ENCODE data around the gene PAK4.

The PAK4 gene

DNA sequence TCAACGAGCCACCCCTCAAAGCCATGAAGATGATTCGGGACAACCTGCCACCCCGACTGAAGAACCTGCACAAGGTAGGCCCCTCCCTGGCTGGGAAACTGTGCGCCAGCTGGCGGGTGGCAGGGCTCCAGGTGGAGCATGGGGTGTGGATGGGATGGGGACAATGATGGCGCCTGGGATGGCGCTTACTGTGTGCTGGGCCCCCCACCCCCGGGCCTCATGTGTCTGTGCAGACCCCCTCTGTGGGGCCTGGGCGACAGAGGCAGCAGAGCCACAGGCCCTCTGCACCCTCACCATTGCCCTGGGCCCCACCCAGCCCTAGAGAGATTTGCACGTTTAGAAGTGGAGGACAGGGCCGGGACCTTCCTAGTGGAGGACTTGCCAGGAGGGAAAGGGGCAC lies 52.1 kb downstream of the PAK4 start:
- DNase-seq (ENCODE audit: low read depth in 2 of 3, low spot score in 2 of 3), result no peak

GRCh38 chr19:39178296-39179006 lies 52.9 kb downstream of the PAK4 start:
- DNase-seq (ENCODE audit: low read depth in 2 of 3, low spot score in 2 of 3), result no peak

GRCh38 chr19:39179754-39180153 lies 54.2 kb downstream of the PAK4 start:
- no peak for DNase-seq (ENCODE audit: low read depth in 2 of 3, low spot score in 2 of 3)

DNA sequence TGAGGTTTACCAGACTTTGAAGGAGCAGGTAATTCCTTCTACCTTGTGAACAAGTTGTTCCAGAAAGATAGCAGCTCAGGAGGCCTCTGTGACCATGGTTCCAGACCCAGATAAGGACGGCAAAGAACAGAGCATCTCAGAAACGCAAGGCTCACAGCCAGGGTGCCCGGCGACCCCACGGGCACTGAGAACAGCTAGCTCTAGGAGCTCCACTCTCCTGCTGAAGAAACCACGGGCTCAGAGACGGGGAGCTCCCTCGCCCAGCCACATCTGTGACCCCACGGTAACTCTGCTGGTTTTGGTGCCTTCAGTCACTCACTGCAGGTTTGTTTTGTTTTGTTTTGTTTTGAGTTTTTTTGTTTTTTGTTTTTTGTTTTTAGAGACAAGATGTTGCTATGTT lies 55.2 kb downstream of the PAK4 start:
- DNase-seq (ENCODE audit: low read depth in 2 of 3, low spot score in 2 of 3), result no peak

GRCh38 chr19:39181500-39182173 lies 56.1 kb downstream of the PAK4 start:
- DNase-seq (ENCODE audit: low read depth in 2 of 3, low spot score in 2 of 3), result no peak

DNA sequence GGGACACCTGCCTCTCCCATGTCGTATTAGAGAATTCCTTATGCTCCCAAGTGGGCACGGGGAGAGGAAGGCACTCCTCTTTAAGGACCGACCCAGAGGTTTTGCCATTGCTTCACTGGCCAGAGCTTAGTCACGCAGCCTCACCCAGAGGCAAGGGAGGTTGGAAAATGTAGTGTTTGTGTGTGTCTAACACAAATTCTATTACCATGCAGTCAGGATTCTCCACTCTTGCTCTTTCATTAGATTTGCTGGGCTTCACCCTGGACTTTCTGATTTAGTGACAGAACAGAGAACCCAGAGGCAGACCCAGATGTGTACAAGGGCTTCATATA lies 56.6 kb downstream of the PAK4 start:
- no peak for DNase-seq (ENCODE audit: low read depth in 2 of 3, low spot score in 2 of 3)

GRCh38 chr19:39183104-39183503 lies 57.5 kb downstream of the PAK4 start:
- DNase-seq (ENCODE audit: low read depth in 2 of 3, low spot score in 2 of 3), result no peak

- no peak for DNase-seq (ENCODE audit: low read depth in 2 of 3, low spot score in 2 of 3)
Observed at GRCh38 chr19:39186391-39186790, 60.8 kb downstream of the PAK4 start.

DNA sequence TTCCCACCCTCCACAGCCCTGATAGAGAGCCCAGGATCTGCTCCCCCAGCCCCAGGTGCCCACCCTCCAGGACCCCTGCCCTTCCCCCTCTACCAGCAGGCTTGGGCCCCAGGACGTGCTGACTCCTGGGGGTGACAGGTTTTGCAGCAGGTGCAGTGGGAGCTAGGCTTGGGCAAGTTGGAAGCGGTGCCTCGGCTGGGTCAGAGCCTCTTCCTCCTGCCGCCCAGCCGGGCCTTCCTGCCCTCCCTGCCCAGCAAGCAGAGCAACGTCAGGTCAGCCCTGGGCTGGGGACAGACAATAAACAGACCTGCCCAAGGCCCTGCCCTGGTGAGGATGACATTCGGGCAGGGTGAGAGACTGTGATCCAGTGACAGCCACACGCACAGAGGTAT lies 62.0 kb downstream of the PAK4 start:
- DNase-seq (ENCODE audit: low read depth in 2 of 3, low spot score in 2 of 3), result no peak

GRCh38 chr19:39188960-39189359 lies 63.4 kb downstream of the PAK4 start:
- no peak for DNase-seq (ENCODE audit: low read depth in 2 of 3, low spot score in 2 of 3)

DNA sequence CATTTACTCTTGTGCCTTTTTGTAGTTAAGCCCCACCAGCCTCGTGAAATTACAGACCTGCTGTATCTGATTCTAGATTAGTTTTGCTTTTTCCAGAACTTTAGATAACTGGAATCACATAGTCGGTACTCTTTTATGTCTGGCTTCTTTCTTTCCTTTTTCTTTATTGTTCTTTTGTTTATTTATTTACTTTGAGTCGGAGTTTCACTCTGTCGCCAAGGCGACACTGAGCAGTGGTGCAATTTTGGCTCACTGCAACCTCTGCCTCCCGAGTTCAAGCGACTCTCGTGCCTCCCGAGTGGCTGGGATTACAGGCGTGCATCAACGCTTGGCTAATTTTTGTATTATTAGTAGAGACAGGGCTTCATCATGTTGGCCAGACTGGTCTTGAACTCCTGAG lies 65.2 kb downstream of the PAK4 start:
- no peak for DNase-seq (ENCODE audit: low read depth in 2 of 3, low spot score in 2 of 3)

GRCh38 chr19:39192846-39193245 lies 67.3 kb downstream of the PAK4 start:
- DNase-seq (ENCODE audit: low read depth in 2 of 3, low spot score in 2 of 3), result no peak

DNA sequence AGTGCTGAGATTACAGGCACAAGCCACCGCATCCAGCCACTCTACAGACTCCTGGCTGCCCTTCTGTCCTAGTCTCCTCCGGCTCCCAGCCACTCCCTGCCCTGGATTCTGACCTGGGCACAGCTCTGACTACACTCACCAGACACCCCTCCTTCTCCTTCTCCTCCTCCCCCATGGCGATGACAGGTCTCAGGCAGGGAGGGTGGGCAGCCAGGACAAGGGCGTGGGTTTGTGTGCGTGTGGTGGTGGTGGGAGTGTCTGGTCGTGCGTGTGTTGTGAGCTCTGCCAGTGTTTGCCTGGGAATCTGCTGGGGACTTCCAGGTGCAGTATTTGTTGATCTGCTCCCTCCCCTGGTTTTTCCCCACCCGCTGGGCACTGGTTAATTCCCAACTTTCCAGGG lies 68.2 kb downstream of the PAK4 start:
- no peak for DNase-seq (ENCODE audit: low read depth in 2 of 3, low spot score in 2 of 3)

DNA sequence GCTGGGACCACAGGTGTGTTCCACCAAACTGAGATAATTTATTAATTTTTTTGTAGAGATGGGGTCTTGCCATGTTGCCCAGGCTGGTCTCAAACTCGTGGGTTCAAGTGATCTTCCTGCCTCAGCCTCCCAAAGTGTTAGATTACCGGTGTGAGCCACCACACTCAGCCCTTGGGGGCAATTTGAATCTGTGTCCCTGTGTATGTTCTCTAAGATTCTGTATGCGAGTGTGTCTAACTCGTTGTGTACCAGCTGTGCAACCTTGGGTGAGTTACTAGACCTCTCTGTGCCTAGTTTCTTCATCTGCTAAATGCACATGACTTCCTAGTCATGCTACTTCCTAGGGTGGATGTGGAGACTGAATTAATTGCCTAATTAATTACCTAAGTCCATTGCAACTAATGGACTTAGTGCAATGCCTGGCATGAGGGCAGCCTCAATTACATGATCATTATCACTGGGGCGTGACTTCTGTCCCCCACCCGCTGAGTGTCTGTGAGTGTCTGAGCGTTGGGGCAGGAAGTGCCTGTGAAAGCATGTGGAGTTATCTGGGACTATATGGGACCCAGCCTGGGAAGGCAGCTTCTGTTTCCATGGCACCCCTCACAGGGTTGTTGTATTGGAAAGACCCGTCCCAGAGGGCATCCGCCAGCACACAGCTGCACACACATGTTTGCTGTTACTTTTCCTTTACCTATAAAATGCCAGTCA lies 69.4 kb downstream of the PAK4 start:
- no peak for DNase-seq (ENCODE audit: low read depth in 2 of 3, low spot score in 2 of 3)

GRCh38 chr19:39195755-39196154 lies 70.2 kb downstream of the PAK4 start:
- no peak for DNase-seq (ENCODE audit: low read depth in 2 of 3, low spot score in 2 of 3)

DNA sequence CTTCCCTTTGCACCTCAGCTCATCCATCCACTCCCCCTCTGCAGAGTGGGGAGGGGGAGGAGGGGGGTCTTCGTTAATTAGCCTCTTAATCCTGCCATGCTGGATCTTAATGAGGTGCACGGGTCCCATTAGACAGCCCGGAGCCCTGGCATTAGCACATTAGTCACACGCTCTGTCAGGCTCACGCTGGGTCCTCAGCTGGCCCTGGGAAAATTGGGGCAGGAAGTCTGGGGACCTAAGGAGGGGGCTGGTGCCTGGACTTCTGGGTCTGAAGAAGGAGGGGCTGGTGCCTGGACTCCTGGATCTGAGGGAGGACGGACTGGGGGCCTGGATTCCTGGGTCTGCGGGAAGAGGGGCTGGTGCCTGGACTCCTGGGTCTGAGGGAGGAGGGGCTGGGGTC lies 70.7 kb downstream of the PAK4 start:
- no peak for DNase-seq (ENCODE audit: low read depth in 2 of 3, low spot score in 2 of 3)

GRCh38 chr19:39196860-39197562 lies 71.4 kb downstream of the PAK4 start, which contains the start of gene NCCRP1:
Gene NCCRP1 (plus strand): TSS chr19:39196964. CDS start chr19:39196983, 19 bp downstream.
- DNase-seq (ENCODE audit: low read depth in 2 of 3, low spot score in 2 of 3), result no peak

DNA sequence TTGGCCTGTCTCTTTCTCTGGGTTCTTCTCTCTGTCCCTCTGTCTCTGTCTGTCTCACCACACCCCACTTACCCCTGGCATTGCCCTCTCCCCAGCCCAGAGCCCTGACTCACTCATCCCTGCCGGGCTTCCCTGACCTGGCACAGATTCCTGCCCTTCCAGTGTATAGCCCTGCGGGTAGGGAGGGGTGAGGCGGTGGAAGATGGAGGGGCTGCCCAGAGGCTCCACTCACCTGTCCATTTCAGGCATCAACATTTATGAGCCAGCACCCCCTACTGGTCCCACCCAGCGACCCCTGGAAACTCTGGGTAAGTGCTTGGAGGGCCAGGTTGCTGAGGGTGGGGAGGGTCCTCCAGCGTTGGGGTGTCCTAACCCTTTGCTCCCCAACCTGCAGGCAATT lies 72.2 kb downstream of the PAK4 start:
- no peak for DNase-seq (ENCODE audit: low read depth in 2 of 3, low spot score in 2 of 3)

- DNase-seq (ENCODE audit: low read depth in 2 of 3, low spot score in 2 of 3), result no peak
Observed at GRCh38 chr19:39199025-39199424, 73.4 kb downstream of the PAK4 start.

GRCh38 chr19:39200066-39200802 lies 74.6 kb downstream of the PAK4 start:
- no peak for DNase-seq (ENCODE audit: low read depth in 2 of 3, low spot score in 2 of 3)

GRCh38 chr19:39200803-39201115 lies 75.2 kb downstream of the PAK4 start:
- DNase-seq (ENCODE audit: low read depth in 2 of 3, low spot score in 2 of 3), result no peak
